NCI-H2196 treated with DMSO at 0.1 percent for 48 hours (cell line): ENCODE data around the gene SIRT6.
"Not testable (repeated sequence)": the region's sequence is repeated elsewhere in the genome, so short reads cannot be mapped to it uniquely, and the experiment has no call there.

Source experiments
- DNase-seq: peaks from one replicate; lab custom pipeline; 2025; ENCODE audit not compliant: unreplicated experiment; lab: John Stamatoyannopoulos, UW

Gene SIRT6

GRCh38 chr19:4200940-4201542, 18.7 kb upstream of the SIRT6 start:
- no peak for DNase-seq

- DNase-seq = peak; percentile 21
Measured at GRCh38 chr19:4199699-4200293, 17.4 kb upstream of the SIRT6 start.

- no peak for DNase-seq
Measured at GRCh38 chr19:4198467-4199126, 16.2 kb upstream of the SIRT6 start.

DNA sequence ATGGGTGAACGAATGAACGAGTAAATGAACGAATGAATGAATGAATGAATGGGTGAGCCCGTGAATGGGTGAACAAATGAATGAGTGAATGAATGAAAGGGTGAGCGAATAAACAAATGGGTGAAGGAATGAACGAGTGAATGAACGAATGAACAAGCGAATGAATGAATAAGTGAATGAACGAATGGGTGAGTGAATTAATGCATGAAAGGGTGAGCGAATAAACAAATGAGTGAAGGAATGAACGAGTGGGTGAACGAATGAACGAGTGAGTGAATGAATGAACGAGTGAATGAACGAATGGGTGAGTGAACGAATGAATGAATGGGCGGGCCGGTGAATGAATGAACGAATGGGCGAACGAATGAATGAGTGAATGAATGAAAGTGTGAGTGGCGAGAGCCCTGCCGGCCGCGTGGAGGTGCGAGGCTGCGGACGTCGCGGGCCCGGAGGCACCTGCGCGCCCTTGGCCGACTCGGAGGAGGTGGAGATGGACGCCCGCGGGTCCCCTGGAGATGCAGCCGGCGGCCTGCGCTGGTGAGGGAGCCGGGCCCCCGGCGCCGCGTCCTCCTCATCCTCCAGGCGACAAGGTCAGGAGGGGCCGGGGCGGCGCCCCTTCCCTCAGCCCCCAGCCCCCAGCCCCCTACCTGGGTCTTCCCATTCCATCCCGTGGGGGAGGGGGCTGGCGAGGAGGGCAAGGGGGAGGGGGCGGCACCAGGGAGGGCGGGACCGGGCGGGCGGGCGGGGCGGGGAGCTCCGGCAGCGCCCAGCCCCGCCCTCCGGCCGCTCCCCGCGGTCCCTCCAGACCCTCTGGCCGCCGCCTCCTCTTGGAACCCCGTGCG, 15.5 kb upstream of the SIRT6 start:
- peak; percentile 32 for DNase-seq

DNA sequence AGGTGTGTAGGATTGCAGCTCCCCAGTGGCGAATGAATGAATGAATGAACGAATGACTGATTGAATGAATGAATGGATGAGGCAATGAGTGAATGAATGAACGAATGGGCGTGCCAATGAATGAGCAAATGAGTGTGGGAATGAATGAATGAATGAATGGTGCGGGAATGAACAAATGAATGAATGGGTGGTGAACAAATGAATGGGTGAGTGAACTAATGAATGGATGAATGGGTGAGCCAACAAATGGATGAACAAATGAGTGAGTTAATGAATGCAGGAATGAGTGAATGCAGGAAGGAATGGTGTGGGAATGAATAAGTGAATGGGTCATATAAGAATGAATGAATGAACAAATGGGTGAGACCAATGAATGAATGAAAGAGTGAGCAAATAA, 14.9 kb upstream of the SIRT6 start:
- no peak for DNase-seq

DNA sequence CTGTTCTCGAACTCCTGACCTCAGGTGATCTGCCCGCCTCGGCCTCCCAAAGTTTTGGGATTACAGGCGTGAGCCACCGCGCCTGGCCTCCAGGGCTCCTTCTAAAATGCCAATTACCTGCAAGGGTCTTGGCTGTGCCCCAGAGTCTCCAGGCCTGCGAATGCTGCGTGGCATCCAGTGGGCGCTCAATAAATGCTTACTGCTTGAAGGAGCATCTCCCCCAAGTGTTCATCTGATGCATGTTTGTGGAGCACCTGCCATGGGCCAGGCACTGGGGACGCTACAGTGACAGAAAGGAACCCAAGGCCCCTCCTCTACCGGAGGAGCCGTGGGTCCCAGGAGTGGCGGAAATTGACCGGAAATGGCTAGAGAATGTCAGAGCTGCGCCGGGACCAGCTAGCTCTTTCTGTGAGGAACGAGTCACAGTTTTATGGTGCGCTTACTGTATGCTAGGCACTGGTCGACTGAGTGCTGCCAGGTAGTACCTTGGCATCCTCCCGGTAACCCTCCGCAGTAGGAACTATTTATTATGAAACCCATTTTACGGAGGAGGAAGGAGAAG, 14.3 kb upstream of the SIRT6 start:
- no peak for DNase-seq

DNA sequence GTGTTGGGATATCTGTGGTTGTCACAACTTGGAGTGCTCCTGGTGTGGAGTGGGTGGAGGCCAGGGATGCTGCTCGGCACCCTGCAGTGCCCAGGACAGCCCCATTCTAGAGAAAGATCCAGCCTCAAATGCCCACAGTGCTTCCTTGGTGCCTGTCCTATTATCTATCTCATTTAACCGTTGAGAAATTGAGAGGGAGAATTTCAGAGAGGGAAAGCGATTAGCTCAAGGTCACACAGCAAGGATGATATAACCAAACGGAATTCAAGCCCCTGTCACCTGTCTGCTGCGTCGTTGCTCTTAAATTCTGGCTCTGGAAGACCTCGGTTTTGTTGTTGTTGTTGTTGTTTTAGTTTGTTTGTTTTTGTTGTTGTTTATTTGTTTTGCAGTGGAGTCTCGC, 13.6 kb upstream of the SIRT6 start:
- DNase-seq = no peak

- DNase-seq = no peak
Measured at GRCh38 chr19:4194353-4194752, 12.0 kb upstream of the SIRT6 start.

- not testable (repeated sequence) for DNase-seq
Measured at GRCh38 chr19:4192537-4192936, 10.2 kb upstream of the SIRT6 start.

DNA sequence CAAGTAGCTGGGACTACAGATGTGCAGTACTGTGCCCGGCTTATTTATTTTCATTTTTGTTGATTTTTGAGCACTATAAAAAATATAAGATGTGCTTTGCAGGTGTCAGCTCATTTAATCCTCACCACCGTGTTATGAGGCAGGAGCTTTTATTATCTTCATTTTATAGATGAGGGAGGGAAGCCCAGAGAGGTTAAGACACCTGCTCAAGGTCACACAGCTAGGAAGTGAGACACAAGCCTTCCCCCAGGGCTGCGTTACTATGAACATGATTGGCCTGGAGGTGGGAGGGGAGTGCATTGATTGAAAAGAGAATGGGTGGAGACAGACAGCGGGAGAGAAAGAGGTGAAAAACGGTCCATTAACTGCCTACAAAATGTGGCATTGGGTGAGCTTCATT, 7.3 kb upstream of the SIRT6 start:
- DNase-seq = no peak

GRCh38 chr19:4187313-4188122, 5.2 kb upstream of the SIRT6 start:
- no peak for DNase-seq

GRCh38 chr19:4186087-4186993, 4.0 kb upstream of the SIRT6 start:
- DNase-seq = peak; percentile 54

DNA sequence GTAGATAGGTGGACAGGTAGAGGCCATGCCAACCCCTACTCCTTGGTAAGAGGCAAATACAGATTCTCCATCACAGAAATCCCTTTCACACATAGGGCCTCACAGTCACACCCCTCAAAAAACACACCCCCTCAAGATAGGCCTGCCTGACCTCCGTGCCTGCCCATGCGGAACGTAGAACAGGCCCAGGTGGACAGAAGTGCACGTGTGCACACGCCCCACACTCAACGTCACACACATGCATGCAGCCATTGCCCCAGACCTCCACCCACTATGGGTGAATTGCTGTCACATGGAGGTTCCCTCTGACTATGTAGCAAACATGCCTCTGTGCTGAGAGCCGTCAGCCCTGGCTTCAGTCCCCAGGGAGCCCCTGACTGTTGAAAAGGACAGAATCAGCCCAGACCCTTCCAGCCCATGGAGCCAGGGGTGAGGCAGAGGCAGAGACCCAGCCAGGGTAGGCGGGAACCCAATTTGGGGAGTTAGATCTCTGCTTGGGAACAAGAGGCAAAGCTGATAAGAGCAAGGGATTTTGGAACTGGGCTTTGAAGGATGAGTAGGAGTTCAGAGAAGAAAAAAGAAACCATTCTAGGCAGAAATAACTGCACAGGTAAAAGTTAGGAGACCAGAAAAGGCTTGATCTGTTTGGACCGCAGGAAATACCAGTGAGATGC, 3.2 kb upstream of the SIRT6 start:
- no peak for DNase-seq

DNA sequence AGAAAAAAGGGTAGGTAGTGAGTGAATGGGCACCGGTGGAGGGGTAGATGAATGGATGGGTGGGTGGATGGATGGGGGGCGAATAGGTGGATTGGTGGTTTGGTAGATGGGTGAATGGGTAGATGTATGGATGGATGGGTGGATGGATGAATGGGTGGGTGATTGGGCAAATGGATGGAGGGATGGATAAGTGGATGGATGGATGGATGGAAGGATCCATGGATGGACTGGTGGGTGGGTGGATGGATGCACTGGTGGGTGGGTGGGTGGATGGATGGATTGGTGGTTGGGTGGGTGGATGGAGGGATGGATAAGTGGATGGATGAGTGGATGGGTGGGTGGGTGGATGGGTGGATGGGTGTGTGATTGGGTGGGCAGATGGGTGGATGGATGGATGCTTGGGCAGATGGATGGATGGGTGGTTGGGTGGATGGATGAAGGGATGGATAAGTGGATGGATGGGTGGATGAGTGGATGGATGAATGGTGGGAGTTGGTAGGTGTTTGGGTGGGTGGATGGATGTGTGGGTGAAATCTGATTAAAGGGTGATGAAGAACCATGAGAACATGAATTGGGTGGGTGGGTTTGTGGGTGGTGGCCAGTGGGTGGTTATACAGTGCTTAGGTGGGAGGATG, 2.5 kb upstream of the SIRT6 start:
- no peak for DNase-seq

GRCh38 chr19:4183967-4184717, 1.8 kb upstream of the SIRT6 start:
- peak; percentile 81 for DNase-seq

- DNase-seq = no peak
Measured at GRCh38 chr19:4181053-4181508, 1.3 kb downstream of the SIRT6 start.

GRCh38 chr19:4178990-4179389, 3.4 kb downstream of the SIRT6 start:
- DNase-seq = no peak

- DNase-seq = no peak
Measured at GRCh38 chr19:4177146-4177545, 5.2 kb downstream of the SIRT6 start.
